SK-N-SH treated with all-trans-retinoic acid at 6 μM for 48 hours (cell line): Measurements from ENCODE around the gene CTNNA3.

Experiments
- ATAC-seq: fragments of 200-7000 bp; cut with Tn5 transposase; 3 replicates; pipeline ENCODE4 v1.9.1; 2020; ENCODE audit warnings: mild to moderate bottlenecking, moderate library complexity
- ARNTL ChIP-seq: fragments of 450-650 bp; formaldehyde crosslinking; IDR thresholded peaks from 2 replicates; pipeline ENCODE4 v1.5.0; 2020; ENCODE audit warnings: low read depth, mild to moderate bottlenecking, moderate library complexity, borderline replicate concordance
- BACH2 ChIP-seq: fragments of 250-450 bp; sonication (Bioruptor Pico); IDR thresholded peaks from 2 replicates; pipeline ENCODE4 v1.9.0; 2021; ENCODE audit warnings: mild to moderate bottlenecking, borderline replicate concordance
- CSDC2 ChIP-seq: fragments of 250-450 bp; sonication (Bioruptor Pico); IDR thresholded peaks from 2 replicates; pipeline ENCODE4 v1.5.0; 2020; ENCODE audit warnings: mild to moderate bottlenecking, moderate library complexity
- ESRRG ChIP-seq: fragments of 250-450 bp; sonication (Bioruptor Pico); IDR thresholded peaks from 2 replicates; pipeline ENCODE4 v1.6.1; 2021; ENCODE audit warnings: mild to moderate bottlenecking
- GLIS3 ChIP-seq: fragments of 250-450 bp; sonication (Bioruptor Pico); IDR thresholded peaks from 2 replicates; pipeline ENCODE4 v1.5.0; 2020; ENCODE audit warnings: mild to moderate bottlenecking, moderate library complexity
- ISL1 ChIP-seq: fragments of 250-450 bp; sonication (Bioruptor Pico); IDR thresholded peaks from 2 replicates; pipeline ENCODE4 v2.1.2; 2022; ENCODE audit warnings: mild to moderate bottlenecking, moderate library complexity
- OSR1 ChIP-seq: fragments of 250-450 bp; sonication (Bioruptor Pico); IDR thresholded peaks from 2 replicates; pipeline ENCODE4 v1.8.0; 2022; ENCODE audit warnings: moderate library complexity, mild to moderate bottlenecking, inconsistent platforms
- PPARA ChIP-seq: fragments of 250-450 bp; sonication (Bioruptor Pico); IDR thresholded peaks from 2 replicates; pipeline ENCODE4 v1.5.0; 2020; ENCODE audit warnings: mild to moderate bottlenecking, borderline replicate concordance
- RARB ChIP-seq: fragments of 250-450 bp; sonication (Bioruptor Pico); IDR thresholded peaks from 2 replicates; pipeline ENCODE4 v1.8.0; 2021; ENCODE audit warnings: mild to moderate bottlenecking, moderate library complexity
- SNAI2 ChIP-seq: fragments of 250-450 bp; sonication (Bioruptor Pico); IDR thresholded peaks from 2 replicates; pipeline ENCODE4 v1.5.0; 2020; ENCODE audit warnings: mild to moderate bottlenecking, moderate library complexity
- TCF4 ChIP-seq: fragments of 250-450 bp; sonication (Bioruptor Pico); IDR thresholded peaks from 2 replicates; pipeline ENCODE4 v1.8.0; 2021; ENCODE audit warnings: mild to moderate bottlenecking, moderate library complexity, borderline replicate concordance
- TOX ChIP-seq: fragments of 250-450 bp; sonication (Bioruptor Pico); IDR thresholded peaks from 2 replicates; pipeline ENCODE4 v1.8.0; 2021; ENCODE audit warnings: mild to moderate bottlenecking, moderate library complexity, borderline replicate concordance
- ZC3H10 ChIP-seq: fragments of 250-450 bp; sonication (Bioruptor Pico); IDR thresholded peaks from 2 replicates; pipeline ENCODE4 v1.5.1; 2021; ENCODE audit warnings: mild to moderate bottlenecking, moderate library complexity
- ZFP3 ChIP-seq: fragments of 250-450 bp; sonication (Bioruptor Pico); IDR thresholded peaks from 2 replicates; pipeline ENCODE4 v1.5.0; 2020; ENCODE audit warnings: mild to moderate bottlenecking, moderate library complexity
- ZFP30 ChIP-seq: fragments of 450-650 bp; formaldehyde crosslinking; IDR thresholded peaks from 2 replicates; pipeline ENCODE4 v1.5.0; 2022; ENCODE audit warnings: mild to moderate bottlenecking, moderate library complexity
- ZNF565 ChIP-seq: fragments of 450-650 bp; formaldehyde crosslinking; conservative IDR thresholded peaks from 2 replicates; pipeline ENCODE4 v1.5.0; 2020; ENCODE audit warnings: low read depth, mild to moderate bottlenecking, moderate library complexity
- ZNF70 ChIP-seq: fragments of 450-650 bp; formaldehyde crosslinking; IDR thresholded peaks from 2 replicates; pipeline ENCODE4 v1.5.0; 2020; ENCODE audit warnings: mild to moderate bottlenecking, moderate library complexity
- TF ChIP-seq, protein P1 (sequence below): fragments of 250-450 bp; sonication (Bioruptor Pico); IDR thresholded peaks from 2 replicates; pipeline ENCODE4 v1.8.0; 2021; ENCODE audit warnings: low read depth, mild to moderate bottlenecking, moderate library complexity, borderline replicate concordance
- TF ChIP-seq, protein P2 (sequence below): fragments of 250-450 bp; sonication (Bioruptor Pico); IDR thresholded peaks from 2 replicates; pipeline ENCODE4 v1.5.1; 2020; ENCODE audit warnings: low read depth, mild to moderate bottlenecking, moderate library complexity
- TF ChIP-seq, protein P3 (sequence below): fragments of 250-450 bp; sonication (Bioruptor Pico); IDR thresholded peaks from 2 replicates; pipeline ENCODE4 v1.5.0; 2020; ENCODE audit warnings: mild to moderate bottlenecking, moderate library complexity
- TF ChIP-seq, protein P4 (sequence below): fragments of 250-450 bp; sonication (Bioruptor Pico); IDR thresholded peaks from 2 replicates; pipeline ENCODE4 v1.8.0; 2020; ENCODE audit warnings: mild to moderate bottlenecking, moderate library complexity, borderline replicate concordance
- TF ChIP-seq, protein P5 (sequence below): fragments of 250-450 bp; sonication (Bioruptor Pico); IDR thresholded peaks from 2 replicates; pipeline ENCODE4 v1.5.1; 2021; ENCODE audit warnings: mild to moderate bottlenecking, moderate library complexity

Gene CTNNA3

DNA sequence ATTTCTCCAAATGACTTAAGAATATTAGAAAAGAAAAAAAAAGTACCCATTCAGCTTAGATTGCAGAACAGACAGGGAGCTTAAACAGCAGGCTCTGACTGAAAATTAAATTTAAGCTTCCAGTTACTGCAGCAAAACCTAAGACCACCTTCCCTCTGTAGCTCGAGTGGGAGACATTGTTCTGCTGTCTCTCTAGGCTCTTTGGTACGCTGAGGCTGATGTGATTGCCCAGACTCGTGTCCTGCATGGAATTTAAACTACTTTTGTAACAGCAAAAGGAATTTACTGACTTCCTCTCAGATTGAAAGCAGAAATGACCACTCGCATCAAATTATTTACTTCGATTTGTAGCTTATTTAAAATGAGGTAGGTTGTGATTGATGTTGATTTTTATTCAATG lies 645.6 kb downstream of the CTNNA3 start:
- TF ChIP-seq BACH2 (no peak), PPARA (CRISPR knock-in tag) (no peak), RARB (no peak), ZFP3 (CRISPR knock-in tag) (no peak), ESRRG (CRISPR knock-in tag) (no peak), TOX (CRISPR knock-in tag) (no peak), ARNTL (CRISPR knock-in tag) (no peak)
- TF ChIP-seq, protein P1, sequence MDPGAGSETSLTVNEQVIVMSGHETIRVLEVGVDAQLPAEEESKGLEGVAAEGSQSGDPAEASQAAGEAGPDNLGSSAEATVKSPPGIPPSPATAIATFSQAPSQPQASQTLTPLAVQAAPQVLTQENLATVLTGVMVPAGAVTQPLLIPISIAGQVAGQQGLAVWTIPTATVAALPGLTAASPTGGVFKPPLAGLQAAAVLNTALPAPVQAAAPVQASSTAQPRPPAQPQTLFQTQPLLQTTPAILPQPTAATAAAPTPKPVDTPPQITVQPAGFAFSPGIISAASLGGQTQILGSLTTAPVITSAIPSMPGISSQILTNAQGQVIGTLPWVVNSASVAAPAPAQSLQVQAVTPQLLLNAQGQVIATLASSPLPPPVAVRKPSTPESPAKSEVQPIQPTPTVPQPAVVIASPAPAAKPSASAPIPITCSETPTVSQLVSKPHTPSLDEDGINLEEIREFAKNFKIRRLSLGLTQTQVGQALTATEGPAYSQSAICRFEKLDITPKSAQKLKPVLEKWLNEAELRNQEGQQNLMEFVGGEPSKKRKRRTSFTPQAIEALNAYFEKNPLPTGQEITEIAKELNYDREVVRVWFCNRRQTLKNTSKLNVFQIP (CRISPR knock-in tag) = no peak
- TF ChIP-seq, all 23 proteins: peak for 0
- ATAC-seq = no peak

DNA sequence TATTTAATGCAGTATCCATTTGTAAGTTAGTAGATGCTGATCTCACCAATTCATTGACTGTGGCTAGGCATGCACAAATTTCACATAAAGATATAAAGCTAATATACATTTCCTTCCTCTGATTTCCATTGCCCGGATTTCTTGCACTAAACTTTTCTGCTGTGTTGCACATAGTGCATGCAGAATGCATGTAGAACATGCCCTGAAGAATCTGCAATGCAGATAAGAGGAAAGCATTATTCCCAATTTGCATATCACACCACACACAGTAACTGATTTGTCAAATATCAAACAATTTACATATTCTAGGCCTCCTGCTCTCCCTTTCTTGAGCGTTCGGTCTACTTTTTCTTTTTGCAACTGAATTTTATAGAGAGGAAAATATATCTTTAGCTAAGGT lies 646.0 kb downstream of the CTNNA3 start:
- no peak for ATAC-seq
- no peak for TF ChIP-seq ISL1 (CRISPR knock-in tag)
- no peak for TF ChIP-seq OSR1 (CRISPR knock-in tag)
- TF ChIP-seq ZFP3 (CRISPR knock-in tag) = no peak
- TF ChIP-seq ESRRG (CRISPR knock-in tag) = no peak
- no peak for TF ChIP-seq SNAI2 (CRISPR knock-in tag)
- TF ChIP-seq ZNF565 (CRISPR knock-in tag) = no peak
- no peak for TF ChIP-seq ZC3H10
- TF ChIP-seq, protein P2, sequence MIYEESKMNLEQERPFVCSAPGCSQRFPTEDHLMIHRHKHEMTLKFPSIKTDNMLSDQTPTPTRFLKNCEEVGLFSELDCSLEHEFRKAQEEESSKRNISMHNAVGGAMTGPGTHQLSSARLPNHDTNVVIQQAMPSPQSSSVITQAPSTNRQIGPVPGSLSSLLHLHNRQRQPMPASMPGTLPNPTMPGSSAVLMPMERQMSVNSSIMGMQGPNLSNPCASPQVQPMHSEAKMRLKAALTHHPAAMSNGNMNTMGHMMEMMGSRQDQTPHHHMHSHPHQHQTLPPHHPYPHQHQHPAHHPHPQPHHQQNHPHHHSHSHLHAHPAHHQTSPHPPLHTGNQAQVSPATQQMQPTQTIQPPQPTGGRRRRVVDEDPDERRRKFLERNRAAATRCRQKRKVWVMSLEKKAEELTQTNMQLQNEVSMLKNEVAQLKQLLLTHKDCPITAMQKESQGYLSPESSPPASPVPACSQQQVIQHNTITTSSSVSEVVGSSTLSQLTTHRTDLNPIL (CRISPR knock-in tag) = no peak
- TF ChIP-seq BACH2 = no peak
- no peak for TF ChIP-seq PPARA (CRISPR knock-in tag)
- no peak for TF ChIP-seq TCF4 (CRISPR knock-in tag)
- no peak for TF ChIP-seq CSDC2 (CRISPR knock-in tag)
- no peak for TF ChIP-seq GLIS3 (CRISPR knock-in tag)
- no peak for TF ChIP-seq TOX (CRISPR knock-in tag)
- TF ChIP-seq, protein P1 (CRISPR knock-in tag) = no peak
- TF ChIP-seq, protein P3, sequence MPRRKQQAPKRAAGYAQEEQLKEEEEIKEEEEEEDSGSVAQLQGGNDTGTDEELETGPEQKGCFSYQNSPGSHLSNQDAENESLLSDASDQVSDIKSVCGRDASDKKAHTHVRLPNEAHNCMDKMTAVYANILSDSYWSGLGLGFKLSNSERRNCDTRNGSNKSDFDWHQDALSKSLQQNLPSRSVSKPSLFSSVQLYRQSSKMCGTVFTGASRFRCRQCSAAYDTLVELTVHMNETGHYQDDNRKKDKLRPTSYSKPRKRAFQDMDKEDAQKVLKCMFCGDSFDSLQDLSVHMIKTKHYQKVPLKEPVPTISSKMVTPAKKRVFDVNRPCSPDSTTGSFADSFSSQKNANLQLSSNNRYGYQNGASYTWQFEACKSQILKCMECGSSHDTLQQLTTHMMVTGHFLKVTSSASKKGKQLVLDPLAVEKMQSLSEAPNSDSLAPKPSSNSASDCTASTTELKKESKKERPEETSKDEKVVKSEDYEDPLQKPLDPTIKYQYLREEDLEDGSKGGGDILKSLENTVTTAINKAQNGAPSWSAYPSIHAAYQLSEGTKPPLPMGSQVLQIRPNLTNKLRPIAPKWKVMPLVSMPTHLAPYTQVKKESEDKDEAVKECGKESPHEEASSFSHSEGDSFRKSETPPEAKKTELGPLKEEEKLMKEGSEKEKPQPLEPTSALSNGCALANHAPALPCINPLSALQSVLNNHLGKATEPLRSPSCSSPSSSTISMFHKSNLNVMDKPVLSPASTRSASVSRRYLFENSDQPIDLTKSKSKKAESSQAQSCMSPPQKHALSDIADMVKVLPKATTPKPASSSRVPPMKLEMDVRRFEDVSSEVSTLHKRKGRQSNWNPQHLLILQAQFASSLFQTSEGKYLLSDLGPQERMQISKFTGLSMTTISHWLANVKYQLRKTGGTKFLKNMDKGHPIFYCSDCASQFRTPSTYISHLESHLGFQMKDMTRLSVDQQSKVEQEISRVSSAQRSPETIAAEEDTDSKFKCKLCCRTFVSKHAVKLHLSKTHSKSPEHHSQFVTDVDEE (CRISPR knock-in tag) = no peak
- no peak for TF ChIP-seq ZNF70
- no peak for TF ChIP-seq ZFP30 (CRISPR knock-in tag)
- TF ChIP-seq, protein P4, sequence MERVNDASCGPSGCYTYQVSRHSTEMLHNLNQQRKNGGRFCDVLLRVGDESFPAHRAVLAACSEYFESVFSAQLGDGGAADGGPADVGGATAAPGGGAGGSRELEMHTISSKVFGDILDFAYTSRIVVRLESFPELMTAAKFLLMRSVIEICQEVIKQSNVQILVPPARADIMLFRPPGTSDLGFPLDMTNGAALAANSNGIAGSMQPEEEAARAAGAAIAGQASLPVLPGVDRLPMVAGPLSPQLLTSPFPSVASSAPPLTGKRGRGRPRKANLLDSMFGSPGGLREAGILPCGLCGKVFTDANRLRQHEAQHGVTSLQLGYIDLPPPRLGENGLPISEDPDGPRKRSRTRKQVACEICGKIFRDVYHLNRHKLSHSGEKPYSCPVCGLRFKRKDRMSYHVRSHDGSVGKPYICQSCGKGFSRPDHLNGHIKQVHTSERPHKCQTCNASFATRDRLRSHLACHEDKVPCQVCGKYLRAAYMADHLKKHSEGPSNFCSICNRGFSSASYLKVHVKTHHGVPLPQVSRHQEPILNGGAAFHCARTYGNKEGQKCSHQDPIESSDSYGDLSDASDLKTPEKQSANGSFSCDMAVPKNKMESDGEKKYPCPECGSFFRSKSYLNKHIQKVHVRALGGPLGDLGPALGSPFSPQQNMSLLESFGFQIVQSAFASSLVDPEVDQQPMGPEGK = no peak
- no peak for TF ChIP-seq ARNTL (CRISPR knock-in tag)

DNA sequence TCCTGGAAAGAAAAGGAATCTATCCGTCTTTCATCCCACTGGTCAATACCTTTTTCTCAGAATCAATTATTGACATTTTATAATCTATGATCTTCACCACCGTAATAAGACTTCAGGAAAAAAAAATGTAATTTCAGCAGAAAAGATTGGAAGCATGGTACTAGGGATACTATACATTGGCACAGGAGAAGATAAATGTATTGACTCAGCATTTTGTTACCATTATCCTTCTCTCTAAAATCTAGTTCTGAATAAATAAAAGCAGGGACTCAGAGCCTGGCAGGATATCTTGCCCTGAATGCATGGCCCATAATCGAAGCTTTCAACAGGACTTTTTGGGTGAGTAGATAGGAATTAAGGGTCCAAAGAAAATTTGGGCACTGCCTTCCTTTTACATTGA lies 649.5 kb downstream of the CTNNA3 start:
- no peak for ATAC-seq
- TF ChIP-seq ZFP3 (CRISPR knock-in tag) = no peak
- TF ChIP-seq, protein P3 (CRISPR knock-in tag) = no peak
- TF ChIP-seq, protein P5, sequence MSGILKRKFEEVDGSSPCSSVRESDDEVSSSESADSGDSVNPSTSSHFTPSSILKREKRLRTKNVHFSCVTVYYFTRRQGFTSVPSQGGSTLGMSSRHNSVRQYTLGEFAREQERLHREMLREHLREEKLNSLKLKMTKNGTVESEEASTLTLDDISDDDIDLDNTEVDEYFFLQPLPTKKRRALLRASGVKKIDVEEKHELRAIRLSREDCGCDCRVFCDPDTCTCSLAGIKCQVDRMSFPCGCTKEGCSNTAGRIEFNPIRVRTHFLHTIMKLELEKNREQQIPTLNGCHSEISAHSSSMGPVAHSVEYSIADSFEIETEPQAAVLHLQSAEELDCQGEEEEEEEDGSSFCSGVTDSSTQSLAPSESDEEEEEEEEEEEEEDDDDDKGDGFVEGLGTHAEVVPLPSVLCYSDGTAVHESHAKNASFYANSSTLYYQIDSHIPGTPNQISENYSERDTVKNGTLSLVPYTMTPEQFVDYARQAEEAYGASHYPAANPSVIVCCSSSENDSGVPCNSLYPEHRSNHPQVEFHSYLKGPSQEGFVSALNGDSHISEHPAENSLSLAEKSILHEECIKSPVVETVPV (CRISPR knock-in tag) = no peak
- TF ChIP-seq PPARA (CRISPR knock-in tag) = no peak
- TF ChIP-seq BACH2 = no peak
- no peak for TF ChIP-seq TOX (CRISPR knock-in tag)
- TF ChIP-seq TCF4 (CRISPR knock-in tag) = no peak
- TF ChIP-seq ARNTL (CRISPR knock-in tag) = no peak
- no peak for TF ChIP-seq ISL1 (CRISPR knock-in tag)
- TF ChIP-seq RARB = no peak
- TF ChIP-seq, protein P2 (CRISPR knock-in tag) = no peak
